NT2/D1 (cell line): Measurements from ENCODE around the gene AQP7.

ENCODE experiments used
- SUZ12 ChIP-seq: IDR thresholded peaks from 2 replicates; pipeline ENCODE4 v1.6.1; 2011; ENCODE audit not compliant: insufficient read length, insufficient read depth; ENCODE audit errors: extremely low read depth
- YY1 ChIP-seq: IDR thresholded peaks from 2 replicates; pipeline ENCODE4 v1.6.1; 2011; ENCODE audit not compliant: insufficient read length, insufficient read depth
- ZNF274 ChIP-seq: IDR thresholded peaks from 2 replicates; pipeline ENCODE4 v1.6.1; 2011; ENCODE audit warnings: mild to moderate bottlenecking, low read depth, low read length

DNA sequence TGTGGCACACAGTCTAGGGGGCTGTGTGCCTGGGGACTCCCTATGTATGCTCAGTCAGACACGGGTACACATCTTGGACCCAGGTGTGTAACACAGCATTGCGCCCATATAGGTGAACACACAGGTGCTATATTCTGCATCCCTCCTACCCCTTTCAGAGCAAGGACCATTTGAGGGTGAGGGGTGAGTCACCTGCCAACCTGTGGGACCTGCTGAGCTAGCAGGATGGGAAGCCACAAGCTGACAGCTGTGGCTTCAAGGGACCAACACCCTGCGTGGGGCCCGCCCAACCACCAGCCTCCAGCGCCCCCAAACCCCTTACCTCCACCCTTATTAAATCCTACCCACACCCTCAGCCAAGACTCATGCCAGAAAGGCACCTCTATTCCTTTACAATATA lies 14.6 kb upstream of the AQP7 start:
- TF ChIP-seq ZNF274 (no peak), YY1 (no peak), SUZ12 (no peak)
